ENCODE data around the gene DDX6. TPM values are rescaled to one million over a fixed set of nuclear protein-coding genes. Genes with fewer than 3 reads are reported as not detected.

DDX6 gene
- total RNA-seq, 1 donor from 2014 or later = 218 TPM

DNA sequence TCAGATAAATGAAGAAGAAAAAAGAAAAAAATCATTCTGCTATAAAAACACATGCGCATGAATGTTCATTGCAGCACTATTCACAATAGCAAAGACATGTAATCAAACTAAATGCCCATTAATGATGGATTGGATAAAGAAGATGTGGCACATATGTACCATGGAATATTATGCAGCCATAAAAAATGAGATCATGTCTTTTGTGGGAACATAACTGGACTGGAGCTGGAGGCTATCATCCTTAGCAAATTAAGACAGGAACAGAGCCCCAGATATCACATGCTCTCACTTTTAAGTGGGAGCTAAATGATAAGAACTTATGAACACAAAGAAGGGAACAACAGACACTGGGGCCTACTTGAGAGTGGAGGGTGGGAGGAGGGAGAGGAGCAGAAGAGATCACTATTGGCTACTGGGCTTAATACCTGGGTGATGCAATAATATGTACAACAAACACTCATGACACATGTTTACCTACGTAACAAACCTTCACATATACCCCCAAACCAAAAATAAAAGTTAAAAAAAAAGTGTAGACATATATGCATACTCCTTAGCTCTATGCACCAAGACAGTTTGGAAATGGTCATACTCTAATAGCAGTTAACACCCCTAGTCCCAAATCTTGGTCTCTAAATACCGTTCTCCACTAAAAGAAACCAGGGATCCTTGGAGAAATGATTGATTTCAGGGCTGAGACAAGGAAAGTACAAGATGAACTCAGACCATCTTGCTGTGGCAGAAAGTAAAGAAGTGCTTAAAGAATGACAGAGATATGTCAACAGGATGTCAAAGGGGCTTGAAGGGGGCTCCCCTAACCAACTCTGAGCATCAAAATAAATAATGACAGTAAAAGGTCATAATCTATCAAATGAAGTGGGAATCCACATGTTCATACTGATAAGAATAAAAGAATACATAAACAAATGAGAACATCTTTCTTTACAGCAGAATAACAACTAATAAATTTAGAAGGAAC, 17.1 kb upstream of the DDX6 start:
- Mint-ChIP-seq H3K27ac (ENCODE audit: unreplicated experiment) (no peak overlapping the region), H3K4me1 (no peaks in the 10 kb centered on the region), H3K9me3 (no peaks in the 10 kb centered on the region), H3K4me3 (no peak overlapping the region), H3K27me3 (ENCODE audit: low read depth) (peaks cover 19% of the 10 kb centered on the region), H3K36me3 (ENCODE audit: low read depth) (no peaks in the 10 kb centered on the region)
- no peak for DNase-seq (ENCODE audit: low read depth, low spot score)
- TF ChIP-seq, protein P1, sequence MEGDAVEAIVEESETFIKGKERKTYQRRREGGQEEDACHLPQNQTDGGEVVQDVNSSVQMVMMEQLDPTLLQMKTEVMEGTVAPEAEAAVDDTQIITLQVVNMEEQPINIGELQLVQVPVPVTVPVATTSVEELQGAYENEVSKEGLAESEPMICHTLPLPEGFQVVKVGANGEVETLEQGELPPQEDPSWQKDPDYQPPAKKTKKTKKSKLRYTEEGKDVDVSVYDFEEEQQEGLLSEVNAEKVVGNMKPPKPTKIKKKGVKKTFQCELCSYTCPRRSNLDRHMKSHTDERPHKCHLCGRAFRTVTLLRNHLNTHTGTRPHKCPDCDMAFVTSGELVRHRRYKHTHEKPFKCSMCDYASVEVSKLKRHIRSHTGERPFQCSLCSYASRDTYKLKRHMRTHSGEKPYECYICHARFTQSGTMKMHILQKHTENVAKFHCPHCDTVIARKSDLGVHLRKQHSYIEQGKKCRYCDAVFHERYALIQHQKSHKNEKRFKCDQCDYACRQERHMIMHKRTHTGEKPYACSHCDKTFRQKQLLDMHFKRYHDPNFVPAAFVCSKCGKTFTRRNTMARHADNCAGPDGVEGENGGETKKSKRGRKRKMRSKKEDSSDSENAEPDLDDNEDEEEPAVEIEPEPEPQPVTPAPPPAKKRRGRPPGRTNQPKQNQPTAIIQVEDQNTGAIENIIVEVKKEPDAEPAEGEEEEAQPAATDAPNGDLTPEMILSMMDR (conservative IDR thresholded peaks at IDR 0.05) = no peak

DNA sequence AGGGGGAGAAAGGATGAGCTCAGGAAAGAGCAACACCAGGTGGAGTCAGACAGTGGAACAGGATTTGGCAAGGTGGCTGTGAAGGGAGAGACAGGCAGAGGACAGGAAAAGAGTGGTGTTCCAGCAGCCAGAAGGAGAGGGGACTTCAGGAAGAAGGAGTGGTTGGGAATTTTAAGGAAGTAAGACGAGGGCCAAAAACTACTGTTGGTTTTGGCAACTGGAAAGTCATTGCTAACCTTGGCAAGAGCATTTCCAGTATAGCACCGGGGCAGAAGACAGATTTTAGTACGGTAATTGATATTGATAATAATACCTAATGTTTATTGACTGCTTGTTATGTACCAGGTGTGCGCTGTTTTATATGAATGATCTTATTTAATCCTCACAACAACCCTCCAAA, 15.4 kb upstream of the DDX6 start:
- DNase-seq (ENCODE audit: low read depth, low spot score) = no peak
- Mint-ChIP-seq H3K4me1 (no peaks in the 10 kb centered on the region), H3K4me3 (no peak overlapping the region), H3K27me3 (ENCODE audit: low read depth) (peaks cover 15% of the 10 kb centered on the region), H3K9me3 (no peaks in the 10 kb centered on the region), H3K36me3 (ENCODE audit: low read depth) (no peaks in the 10 kb centered on the region), H3K27ac (ENCODE audit: unreplicated experiment) (no peak overlapping the region)
- TF ChIP-seq, protein P1 (conservative IDR thresholded peaks at IDR 0.05) = no peak

DNA sequence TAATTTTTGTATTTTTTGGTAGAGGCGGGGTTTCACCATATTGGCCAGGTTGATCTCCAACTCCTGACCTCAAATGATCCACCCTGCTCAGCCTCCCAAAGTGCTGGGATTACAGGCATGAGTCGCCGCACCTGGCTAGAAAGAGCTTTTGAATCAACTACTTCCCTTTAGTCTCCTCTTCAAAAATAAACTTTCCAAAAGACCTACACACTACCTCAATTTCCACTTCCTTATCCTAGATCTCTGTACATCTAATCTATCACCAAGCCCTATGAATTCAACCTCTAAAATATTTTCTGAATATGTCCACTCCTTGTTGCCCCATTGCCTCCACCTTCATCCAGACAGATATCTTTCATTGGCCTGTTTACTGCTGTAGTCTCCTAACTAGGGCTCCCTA, 13.1 kb upstream of the DDX6 start:
- Mint-ChIP-seq H3K9me3 (no peaks in the 10 kb centered on the region), H3K4me1 (no peaks in the 10 kb centered on the region), H3K36me3 (ENCODE audit: low read depth) (no peaks in the 10 kb centered on the region), H3K27ac (ENCODE audit: unreplicated experiment) (no peak overlapping the region), H3K27me3 (ENCODE audit: low read depth) (peaks cover 15% of the 10 kb centered on the region), H3K4me3 (no peak overlapping the region)
- TF ChIP-seq, protein P1 (conservative IDR thresholded peaks at IDR 0.05) = no peak
- DNase-seq (ENCODE audit: low read depth, low spot score) = no peak

DNA sequence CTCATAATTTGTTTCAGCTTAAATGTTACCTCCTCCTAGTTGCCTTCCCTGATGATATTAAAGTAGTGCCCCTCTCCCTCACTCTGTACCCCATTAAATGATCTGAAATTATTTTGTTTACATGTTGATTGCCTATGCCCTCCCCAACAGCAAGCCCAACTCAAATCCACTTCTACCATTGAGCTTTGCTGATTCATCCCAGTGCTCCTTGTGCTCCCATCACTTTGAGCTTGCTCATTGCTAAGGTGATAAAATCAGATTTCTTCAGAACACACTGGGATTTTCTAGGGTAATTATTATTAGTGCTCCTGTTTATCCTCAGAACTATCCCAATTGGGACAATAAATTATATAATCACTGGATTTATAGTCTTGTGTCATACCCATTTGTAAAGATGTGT, 8.4 kb upstream of the DDX6 start:
- Mint-ChIP-seq H3K9me3 (no peaks in the 10 kb centered on the region), H3K36me3 (ENCODE audit: low read depth) (no peaks in the 10 kb centered on the region), H3K27me3 (ENCODE audit: low read depth) (no peaks in the 10 kb centered on the region), H3K27ac (ENCODE audit: unreplicated experiment) (no peak overlapping the region), H3K4me1 (peaks cover 9% of the 10 kb centered on the region), H3K4me3 (no peak overlapping the region)
- TF ChIP-seq, protein P1 (conservative IDR thresholded peaks at IDR 0.05) = no peak
- no peak for DNase-seq (ENCODE audit: low read depth, low spot score)

DNA sequence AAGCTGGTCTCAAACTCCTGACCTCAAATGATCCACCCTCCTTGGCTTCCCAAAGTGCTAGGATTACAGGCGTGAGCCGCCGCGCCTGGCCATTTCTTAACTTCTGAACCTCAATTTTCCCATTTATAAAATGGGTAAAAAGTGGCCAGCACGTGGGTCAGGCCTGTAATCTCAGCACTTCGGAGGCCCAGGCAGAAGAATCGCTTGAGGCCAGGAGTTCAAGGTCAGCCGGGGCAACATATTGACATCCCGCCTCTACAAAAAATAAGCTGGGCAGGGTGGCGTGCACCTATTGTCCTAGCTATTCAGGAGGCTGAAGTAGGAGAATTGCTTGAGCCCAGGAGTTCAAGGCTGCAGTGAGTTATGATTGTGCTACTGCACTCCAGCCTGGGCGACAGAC, 6.5 kb upstream of the DDX6 start:
- H3K9me3 Mint-ChIP-seq = no peaks in the 10 kb centered on the region
- TF ChIP-seq, protein P1 (conservative IDR thresholded peaks at IDR 0.05) = no peak
- H3K27me3 Mint-ChIP-seq (ENCODE audit: low read depth) = peaks cover 3% of the 10 kb centered on the region
- no peak for DNase-seq (ENCODE audit: low read depth, low spot score)
- peaks cover 19% of the 10 kb centered on the region for H3K4me1 Mint-ChIP-seq
- no peaks in the 10 kb centered on the region for H3K36me3 Mint-ChIP-seq (ENCODE audit: low read depth)
- no peak overlapping the region for H3K27ac Mint-ChIP-seq (ENCODE audit: unreplicated experiment)
- H3K4me3 Mint-ChIP-seq = no peak overlapping the region
